NCI-H146 treated with DMSO at 0.1 percent for 48 hours (cell line): ENCODE data around the gene ZNF670.
"Not testable (repeated sequence)": the region's sequence is repeated elsewhere in the genome, so short reads cannot be mapped to it uniquely, and the experiment has no call there.

Source experiments
- DNase-seq: peaks from one replicate; lab custom pipeline; 2025; ENCODE audit not compliant: unreplicated experiment; lab: John Stamatoyannopoulos, UW

Gene ZNF670

GRCh38 chr1:247047702-247048101, 30.9 kb downstream of the ZNF670 start:
- DNase-seq, result no peak

GRCh38 chr1:247047260-247047659, 31.4 kb downstream of the ZNF670 start:
- DNase-seq, result no peak

GRCh38 chr1:247043406-247043805, 35.2 kb downstream of the ZNF670 start:
- DNase-seq, result no peak

DNA sequence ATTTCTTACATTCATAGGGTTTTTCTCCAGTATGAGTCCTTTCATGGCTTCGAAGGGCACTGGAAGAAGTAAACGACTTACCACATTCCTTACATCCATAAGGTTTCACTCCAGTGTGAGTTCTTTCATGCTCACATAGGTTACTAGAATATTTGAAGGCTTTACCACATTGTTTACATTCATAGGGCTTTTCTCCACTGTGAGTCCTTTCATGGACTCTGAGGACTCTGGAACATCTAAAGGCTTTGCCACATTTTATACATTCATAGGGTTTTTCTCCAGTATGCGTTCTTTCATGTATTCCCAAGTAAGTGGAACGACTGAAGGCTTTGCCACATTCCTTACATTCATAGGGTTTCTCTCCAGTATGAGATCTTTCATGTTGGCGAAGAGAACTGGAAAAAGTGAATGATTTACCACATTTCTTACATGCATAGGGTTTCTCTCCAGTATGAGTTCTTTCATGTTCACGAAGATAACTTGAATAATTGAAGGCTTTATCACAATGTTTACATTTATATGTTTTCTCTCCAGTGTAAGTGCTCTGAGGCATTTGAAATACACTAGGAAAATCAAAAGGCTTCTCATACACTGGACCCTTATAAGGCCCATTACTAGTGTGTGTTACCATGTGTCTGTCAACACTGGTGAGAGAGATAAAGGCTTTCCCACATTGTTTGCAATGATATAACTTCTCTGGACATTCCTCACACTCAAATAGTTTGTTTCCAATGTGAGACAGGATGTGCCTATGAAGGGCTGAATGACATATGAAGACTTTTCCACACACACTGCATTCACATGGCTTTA, 40.9 kb downstream of the ZNF670 start:
- no peak for DNase-seq

DNA sequence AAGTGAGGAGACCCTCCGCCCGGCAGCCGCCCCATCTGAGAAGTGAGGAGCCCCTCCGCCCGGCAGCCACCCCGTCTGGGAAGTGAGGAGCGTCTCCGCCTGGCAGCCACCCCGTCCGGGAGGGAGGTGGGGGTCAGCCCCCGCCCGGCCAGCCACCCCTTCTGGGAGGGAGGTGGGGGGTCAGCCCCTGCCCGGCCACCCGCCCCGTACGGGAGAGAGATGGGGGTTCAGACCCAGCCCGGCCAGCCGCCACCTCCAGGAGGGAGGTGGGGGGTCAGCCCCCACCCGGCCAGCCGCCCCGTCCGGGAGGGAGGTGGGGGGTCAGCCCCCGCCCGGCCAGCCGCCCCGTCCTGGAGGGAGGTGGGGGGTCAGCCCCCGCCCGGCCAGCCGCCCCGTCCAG, 46.3 kb downstream of the ZNF670 start:
- DNase-seq, result not testable (repeated sequence)
